Activated CD4-positive, alpha-beta T cell treated with anti-CD3 and anti-CD28 coated beads, Interleukin-2, amount 50 U/mL, for 24 hours (primary cell): ENCODE results near the gene BLM.
"Not testable (repeated sequence)": the region's sequence is repeated elsewhere in the genome, so short reads cannot be mapped to it uniquely, and the experiment has no call there.

ENCODE experiments used
- DNase-seq, 2 donors: peaks; one replicate each; pipeline ENCODE4 v3.0.0-alpha.2; 2020; ENCODE audit warnings: low read depth in 1 of 2, low spot score in 1 of 2

BLM gene

DNA sequence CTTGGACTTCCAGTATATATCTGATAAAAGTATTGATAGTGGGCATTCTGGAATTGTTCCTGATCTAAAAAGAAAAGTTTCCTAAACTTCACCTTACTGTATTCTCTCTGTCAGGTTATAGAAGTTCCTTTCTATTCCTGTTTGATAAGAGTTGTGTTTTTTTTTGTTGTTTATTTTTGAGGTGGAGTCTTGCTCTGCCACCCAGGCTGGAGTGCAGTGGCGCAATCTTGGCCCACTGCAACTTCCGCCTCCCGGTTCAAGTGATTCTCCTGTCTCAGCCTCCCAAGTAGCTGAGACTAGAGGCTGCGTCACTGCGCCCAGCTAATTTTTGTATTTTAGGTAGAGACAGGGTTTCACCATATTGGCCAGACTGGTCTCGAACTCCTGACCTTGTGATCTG lies 13.1 kb downstream of the BLM start:
- no peak for DNase-seq

DNA sequence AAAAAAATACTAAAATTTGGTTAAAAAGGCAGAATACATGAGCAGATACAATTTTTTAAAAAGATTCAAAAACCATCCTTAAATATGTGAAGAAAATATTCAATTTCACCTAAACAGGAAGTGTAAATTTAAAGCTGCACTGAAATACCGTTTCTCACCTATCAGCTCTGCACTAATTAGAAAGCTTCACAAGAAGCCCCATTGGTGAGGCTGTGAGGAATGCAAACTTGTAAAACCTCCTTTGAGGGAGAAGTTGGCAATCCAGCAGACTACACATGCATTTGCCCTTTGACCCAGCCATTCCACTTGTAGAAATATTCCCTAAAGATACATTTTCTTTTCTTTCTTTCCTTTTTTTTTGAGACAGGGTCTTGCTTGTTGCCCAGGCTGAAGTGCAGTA lies 18.8 kb downstream of the BLM start:
- DNase-seq = no peak

DNA sequence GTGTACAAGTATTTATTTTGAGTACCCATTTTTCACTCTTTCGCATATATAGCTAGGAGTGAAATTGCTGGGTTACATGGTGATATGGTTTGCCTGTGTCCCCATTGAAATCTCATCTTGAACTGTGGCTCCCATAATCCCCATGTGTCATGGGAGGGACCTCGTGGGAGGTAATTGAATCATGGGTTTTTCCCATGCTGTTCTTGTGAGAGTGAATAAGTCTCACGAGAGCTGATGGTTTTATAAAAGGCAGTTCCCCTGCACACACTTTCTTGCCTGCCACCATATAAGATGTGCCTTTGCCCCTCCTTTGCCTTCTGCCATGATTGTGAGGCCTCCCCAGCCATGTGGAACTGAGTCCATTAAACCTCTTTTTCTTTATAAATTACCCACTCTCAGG lies 23.4 kb downstream of the BLM start:
- DNase-seq = not testable (repeated sequence)

DNA sequence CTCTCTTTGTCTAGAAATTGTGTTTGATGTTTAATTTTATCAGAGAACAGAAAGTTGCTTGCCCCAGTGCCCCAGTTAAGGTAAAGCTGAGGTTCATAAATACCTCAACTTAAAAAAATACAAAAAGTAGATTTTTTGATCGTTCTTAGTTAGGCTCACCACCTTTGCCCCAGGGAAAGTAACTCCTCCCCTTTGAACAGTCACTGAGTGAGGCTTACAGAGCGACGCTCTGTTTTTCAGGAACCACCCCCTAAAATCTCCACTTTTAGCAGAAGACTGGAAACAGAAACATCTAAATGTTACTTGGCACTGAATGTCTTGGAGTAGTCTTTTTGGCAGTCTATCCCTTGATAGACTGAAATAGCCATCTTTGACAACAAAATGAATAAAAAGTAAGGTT lies 24.9 kb downstream of the BLM start:
- DNase-seq = no peak

DNA sequence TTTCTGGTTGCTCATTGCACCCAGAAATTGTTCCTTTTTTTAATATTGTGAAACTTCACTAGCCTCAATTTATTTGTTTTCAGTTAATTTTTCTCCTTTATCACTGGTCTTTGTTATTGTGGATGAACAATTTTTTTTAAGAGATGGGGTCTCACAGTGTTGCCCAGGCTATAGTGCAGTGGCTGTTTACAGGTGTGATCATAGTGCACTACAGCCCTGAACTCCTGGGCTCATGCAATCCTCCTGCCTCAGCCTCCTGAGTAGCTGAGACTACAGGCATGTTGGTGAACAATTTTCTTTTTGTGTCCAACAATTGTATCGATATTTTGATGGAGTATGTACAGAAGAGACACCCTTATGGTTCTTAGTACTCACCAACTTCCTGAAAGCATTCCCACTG lies 26.3 kb downstream of the BLM start:
- DNase-seq = no peak

DNA sequence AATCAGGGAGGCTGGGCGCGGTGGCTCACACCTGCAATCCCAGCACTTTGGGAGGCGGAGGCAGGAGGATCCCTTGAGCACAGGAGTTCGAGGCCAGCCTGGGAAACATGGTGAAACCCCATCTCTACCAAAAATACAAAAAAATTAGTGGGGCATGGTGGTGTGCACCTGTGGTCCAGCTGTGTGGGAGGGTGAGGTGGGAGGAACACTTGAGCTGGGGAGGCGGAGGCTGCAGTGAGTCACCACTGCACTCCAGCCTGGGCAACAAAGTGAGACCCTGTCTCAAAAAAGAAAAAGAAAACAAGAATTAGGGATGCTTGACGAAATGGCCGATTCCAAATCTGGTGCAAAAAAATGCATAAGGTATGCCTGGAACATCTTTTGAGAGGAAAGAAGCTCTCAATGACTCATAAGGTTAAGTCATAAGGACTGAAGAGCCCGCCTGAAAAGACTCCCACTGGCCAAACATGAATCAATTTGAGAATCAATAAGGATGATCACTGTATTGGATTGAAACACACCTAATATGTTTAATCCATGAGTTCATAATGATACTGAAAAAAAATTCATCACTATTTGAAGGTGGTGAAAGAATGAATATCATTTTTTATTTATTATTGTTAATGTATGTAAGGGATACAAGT lies 27.7 kb downstream of the BLM start:
- no peak for DNase-seq

DNA sequence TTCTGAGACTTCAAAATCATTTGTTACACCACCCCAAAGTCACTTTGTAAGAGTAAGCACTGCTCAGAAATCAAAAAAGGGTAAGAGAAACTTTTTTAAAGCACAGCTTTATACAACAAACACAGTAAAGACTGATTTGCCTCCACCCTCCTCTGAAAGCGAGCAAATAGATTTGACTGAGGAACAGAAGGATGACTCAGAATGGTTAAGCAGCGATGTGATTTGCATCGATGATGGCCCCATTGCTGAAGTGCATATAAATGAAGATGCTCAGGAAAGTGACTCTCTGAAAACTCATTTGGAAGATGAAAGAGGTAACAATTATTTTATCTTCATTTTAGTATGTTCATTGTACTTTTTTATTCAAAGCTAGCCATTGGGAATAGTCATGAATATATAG lies 32.6 kb downstream of the BLM start:
- DNase-seq = no peak

DNA sequence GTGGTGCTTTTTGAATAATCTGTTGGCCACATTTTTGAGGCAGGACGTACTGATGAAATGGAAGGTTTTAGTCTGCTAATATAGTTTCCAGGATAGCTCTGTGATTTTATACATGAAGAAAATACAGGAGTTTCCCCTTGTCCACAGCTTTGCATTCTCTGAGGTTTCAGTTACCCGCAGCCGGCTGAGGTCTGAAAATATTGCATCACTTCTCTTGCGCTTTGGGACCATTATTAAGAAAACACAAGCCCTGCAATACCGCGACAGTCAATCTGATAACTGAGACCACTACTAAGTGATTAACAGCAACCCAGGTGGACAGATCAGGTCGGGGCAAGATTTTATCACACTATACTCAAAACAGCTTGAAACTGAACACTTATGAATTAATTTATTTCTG lies 33.0 kb downstream of the BLM start:
- DNase-seq = no peak

DNA sequence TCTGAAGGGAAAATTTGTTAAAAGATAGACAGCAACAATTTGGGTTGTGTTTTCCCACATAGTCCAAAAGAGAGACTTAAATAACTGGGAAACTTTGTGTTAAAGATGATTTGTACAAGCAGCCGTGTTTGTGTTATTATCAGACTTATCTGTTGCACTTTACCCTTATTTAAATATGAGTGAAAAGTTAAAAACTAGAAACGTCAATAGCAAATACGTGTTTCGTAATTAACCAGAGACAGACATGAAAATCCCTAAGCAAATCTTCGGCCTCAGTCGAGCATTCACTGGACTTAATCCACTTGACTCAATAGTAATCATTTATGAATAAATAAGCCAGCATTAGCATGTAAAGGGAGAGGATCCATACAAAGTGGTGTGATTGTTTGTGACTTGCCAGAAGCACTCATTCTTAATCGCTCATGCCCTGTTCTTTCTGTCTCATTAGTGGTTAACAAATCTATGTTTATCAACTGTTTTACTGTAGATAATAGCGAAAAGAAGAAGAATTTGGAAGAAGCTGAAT lies 34.2 kb downstream of the BLM start:
- no peak for DNase-seq

DNA sequence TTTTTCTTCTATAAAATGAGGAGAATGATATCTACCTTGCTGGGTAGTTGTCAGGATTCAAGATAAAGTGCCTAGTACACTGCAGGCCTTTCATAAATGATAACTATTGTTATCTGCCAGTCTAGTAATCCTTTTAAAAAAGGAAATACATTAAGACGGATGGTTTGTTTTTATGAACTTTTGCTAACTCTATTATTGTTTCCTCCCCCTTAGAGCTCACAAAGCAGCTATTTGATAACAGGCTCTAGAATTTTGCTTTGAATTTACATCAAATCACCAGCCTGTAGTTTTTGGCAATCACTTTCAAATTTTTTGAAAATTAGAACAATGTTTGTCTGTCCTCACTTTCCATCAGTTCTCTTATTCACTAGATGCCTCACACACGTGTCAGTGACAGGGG lies 39.8 kb downstream of the BLM start:
- DNase-seq = no peak

DNA sequence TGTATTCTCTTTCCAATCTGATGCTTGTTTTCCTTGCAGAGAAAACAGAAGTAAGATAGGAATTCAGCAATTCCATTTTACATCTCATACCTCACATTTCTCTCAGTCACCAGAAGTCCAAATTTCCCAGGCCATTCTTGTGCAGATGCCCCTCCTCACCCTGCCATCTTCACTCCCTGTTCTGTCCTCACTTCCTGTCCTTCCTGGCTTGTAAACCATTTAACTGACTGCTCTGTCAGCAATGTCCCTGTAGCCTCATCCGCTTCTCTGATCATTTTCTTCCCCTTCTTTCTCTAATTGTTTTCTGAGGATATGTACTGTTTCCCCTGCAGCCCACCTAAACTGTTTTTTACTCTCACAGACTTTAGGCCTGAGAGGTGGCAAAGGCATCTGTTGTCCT lies 40.3 kb downstream of the BLM start:
- no peak for DNase-seq

DNA sequence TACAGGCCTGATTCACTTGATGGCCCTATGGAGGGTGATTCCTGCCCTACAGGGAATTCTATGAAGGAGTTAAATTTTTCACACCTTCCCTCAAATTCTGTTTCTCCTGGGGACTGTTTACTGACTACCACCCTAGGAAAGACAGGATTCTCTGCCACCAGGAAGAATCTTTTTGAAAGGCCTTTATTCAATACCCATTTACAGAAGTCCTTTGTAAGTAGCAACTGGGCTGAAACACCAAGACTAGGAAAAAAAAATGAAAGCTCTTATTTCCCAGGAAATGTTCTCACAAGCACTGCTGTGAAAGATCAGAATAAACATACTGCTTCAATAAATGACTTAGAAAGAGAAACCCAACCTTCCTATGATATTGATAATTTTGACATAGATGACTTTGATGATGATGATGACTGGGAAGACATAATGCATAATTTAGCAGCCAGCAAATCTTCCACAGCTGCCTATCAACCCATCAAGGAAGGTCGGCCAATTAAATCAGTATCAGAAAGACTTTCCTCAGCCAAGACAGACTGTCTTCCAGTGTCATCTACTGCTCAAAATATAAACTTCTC lies 43.6 kb downstream of the BLM start:
- no peak for DNase-seq

DNA sequence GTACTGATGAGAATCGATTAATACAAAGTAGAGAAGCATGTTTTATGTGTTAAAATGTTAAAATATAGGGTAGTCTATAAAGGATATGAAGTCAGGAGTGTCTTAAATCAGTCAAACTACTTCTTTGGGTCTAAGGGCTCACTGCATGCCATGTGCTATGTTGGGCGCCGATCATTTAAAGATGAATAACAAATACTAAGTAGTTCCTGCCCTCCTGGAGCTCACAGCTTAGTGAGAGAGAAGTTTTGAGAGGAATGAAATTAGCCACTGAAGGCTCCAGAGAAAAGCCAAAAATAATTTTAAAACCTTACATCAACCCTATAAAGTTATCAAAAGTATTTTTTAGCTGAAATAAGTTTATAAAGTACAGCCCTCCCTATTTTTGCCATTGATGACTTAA lies 44.5 kb downstream of the BLM start:
- DNase-seq = no peak

DNA sequence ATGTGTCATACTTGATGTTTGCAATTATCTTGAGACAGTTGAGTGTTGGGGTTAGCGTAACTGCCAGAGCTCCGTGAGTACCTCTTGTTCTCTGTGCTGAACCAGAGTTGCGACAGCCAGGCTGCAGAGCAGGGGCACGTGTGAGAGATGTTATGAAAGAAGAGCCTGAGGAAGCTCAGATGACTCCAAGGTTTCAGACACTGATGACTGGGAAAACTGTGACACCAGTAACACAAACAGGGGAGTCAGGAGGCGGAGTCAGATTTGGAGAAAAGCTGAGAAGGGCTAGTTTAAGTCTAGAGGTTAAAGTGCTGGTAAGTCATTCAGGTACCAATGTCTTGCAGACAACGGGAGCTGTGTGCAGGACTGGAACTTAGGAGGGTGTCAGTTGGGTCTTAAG lies 45.0 kb downstream of the BLM start:
- no peak for DNase-seq

DNA sequence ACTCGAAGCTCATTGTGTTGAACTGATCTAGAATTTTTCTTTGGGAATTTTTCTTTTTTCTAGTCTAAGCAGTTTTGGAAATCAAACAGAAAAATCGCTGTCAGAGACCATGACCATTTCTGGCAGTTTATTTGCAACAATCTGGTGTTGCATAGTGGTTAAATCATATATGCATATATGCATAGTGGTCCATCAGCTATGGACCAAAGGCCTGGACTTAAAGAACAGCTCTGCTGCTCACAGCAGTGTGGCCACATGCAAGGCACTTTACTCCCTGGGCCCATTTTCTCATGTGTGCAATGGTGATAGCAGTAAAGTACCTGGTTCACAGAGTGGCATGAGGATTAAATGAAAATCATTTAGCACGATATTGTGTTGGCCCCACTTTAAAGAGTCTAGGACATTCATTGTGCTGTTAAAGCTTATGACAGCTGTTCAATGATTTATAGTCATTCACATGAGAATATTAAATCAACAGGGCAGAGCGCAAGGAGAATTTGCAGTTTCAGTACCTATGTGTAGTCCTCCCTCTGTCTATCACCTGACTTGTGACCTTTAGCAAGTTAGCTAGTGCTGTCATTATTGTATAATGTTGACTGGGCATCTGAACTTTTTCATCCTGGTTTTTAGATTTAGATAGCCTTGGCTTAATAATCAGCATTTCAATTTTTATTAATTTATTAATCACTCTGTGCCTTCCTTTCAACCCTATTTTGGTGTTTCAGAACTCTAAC lies 46.4 kb downstream of the BLM start:
- no peak for DNase-seq

DNA sequence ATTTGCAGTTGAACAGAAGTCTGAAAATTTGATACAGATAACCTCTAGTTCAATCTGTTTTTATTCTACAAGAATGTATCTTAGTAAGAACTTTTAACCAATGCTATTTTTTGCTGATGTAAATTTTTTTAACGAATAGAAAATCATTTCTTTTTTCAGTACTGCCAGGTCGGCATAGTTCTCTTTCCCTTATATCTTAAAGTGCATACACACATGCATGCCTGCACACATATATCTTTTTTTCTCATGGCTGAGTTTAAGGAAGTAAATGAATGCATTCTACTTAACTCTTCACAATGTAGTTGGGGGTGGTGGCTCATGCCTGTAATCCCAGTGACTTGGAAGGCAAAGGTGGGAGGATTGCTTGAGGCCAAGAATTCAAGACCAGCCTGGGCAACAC lies 48.4 kb downstream of the BLM start:
- no peak for DNase-seq

DNA sequence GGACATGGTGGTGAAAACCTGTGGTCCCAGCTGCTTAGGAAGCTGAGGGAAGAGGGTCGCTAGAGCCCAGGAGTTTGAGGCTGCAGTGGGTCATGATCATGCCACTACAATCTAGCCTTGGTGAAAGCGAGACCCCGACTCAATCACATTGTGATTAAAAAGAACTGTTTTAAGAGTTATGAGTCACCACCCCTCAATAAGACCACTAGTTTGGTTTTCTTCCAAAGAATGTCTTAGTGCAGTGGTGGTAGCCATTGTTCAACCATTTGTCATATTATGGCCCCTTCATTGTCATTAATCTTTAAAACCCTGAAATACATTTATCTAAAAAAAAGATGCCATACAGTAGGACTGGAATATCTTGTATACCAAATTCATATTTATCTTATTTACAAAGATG lies 48.8 kb downstream of the BLM start:
- DNase-seq = no peak

DNA sequence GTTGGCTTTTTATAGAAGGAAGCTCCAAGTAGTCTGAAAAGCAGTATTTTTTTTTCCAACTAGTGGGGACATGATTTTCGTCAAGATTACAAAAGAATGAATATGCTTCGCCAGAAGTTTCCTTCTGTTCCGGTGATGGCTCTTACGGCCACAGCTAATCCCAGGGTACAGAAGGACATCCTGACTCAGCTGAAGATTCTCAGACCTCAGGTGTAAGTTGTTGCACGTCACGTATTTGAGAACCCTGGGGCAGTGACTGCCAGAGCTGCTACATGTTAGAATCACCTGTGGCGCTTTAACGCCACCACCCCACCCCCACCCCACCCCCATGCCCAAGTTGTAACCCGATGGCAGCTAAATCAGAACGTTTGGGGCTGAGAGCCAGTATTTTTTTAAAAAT lies 52.2 kb downstream of the BLM start:
- no peak for DNase-seq

DNA sequence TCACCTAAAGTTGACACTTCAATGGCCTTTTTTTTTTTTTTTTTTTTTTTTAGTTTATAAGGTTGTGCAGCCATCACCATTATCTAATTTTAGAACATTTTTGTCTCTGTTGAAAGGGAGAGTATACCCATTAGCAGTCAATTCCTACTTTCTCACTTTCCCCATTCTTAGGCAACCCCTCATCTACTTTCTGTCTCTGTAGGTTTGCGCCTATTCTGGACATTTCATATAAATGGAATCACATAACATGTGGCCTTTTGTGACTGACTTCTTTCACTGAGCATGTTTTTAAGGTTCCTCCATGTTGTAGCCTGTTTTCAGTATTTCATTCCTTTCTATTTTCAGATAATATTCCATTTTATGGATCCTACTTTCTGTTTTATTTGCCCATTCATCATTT lies 56.3 kb downstream of the BLM start:
- no peak for DNase-seq

DNA sequence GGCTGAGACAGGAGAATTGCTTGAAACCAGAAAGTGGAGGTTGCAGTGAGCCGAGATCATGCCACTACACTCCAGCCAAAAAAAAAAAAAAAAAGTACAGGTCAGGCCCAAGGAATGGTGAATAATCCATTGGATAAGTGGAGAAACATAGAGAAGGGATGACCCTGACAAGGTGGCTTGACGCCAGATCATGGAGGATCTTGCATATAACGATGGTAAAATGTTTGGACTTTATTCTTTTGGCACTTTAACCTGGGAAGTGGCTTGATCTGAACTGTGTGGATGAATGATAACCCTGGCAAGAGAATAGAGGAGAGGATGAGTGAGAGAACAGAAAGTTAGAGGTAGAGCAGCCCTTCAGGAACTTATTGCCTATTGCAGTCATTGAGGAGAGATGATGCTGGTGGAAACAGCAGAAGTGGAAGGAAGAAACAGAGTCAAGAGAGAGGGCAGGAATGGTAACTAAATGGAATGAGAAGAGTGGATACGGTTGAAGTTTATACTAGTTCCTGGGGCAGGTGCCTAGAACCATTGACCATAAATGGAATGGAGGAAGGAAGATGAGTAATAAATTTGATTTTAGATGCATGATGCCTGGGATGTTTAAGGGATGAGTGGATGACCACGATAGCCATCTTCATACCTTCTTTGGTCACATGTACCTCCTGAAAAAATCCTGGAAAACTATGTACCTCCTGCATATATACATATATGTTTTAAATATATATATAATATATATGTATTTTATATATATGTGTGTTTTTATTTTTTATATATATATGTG lies 57.8 kb downstream of the BLM start:
- DNase-seq = no peak

DNA sequence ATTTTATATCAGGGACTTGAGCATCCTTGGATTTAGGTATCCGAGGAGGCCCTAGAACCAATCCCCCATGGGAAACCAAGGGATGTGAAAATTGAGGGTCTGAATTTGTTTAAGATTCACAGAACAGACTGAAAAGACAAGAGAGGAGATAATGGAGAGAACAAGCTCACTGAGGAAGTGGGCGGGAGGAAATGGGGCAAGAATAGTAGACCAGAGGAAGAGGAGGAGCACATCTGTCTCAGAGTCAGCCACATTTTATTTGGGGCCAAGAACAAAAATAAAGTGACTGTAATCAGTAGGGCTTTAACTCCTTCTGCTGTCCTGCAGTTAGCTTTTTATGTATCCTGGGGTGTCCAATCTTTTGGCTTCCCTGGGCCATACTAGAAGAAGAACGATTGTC lies 63.8 kb downstream of the BLM start:
- DNase-seq = no peak

DNA sequence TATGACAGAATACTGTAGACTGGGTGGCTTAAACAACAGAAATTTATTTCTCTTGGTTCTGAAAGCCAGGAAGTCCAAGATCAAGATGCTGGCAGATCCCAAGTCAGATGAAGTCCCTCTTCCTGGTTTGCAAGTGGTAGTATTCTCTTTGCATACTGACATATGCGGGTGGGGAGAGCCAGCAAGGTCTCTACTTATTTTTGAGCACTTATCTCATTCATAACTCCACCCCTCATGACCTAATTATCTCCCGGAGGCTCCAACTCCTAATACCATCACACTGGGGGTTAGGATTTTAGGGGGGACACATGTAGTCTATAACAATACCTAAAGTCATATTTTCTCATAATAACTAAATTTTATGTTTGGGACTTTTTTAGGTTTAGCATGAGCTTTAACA lies 65.3 kb downstream of the BLM start:
- no peak for DNase-seq
